Transverse colon (tissue), 4 donors: ENCODE results near the gene DTL. TPM values are rescaled to one million over a fixed set of nuclear protein-coding genes. Genes with fewer than 3 reads are reported as not detected.

ENCODE experiments used
- DNase-seq: peaks from one replicate; pipeline ENCODE4 v3.0.0-alpha.2; 2019
- H3K27ac ChIP-seq, 4 donors: fragments of 200-600 bp; sonication (generic); 2 replicates each; pipeline ENCODE4 v1.5.1; 2016 to 2018; ENCODE audit warnings: inconsistent platforms in 4 of 4
- H3K27me3 ChIP-seq: fragments of 200-600 bp; sonication (generic); 2 replicates; pipeline ENCODE4 v1.5.1; 2017; ENCODE audit warnings: inconsistent platforms
- H3K36me3 ChIP-seq, 4 donors: fragments of 200-600 bp; sonication (generic); 2 replicates each; pipeline ENCODE4 v1.5.1; 2017 to 2019; ENCODE audit warnings: inconsistent platforms in 4 of 4
- H3K4me1 ChIP-seq, 4 donors: fragments of 200-600 bp; sonication (generic); 2 replicates each; pipeline ENCODE4 v1.5.1; 2017 to 2020; ENCODE audit warnings: inconsistent platforms in 4 of 4
- H3K4me3 ChIP-seq, 4 donors: fragments of 200-600 bp; sonication (generic); 1 replicate in 1 of 4; 2 replicates in 3 of 4; pipeline versions ENCODE4 v1.5.1 to v1.6.1; 2017 to 2019; ENCODE audit warnings: inconsistent platforms in 4 of 4
- H3K9me3 ChIP-seq, 2 donors: fragments of 200-600 bp; sonication (generic); 2 replicates each; pipeline ENCODE4 v1.5.1; 2017 to 2019; ENCODE audit warnings: inconsistent platforms in 2 of 2
- EP300 ChIP-seq: sonication (generic); formaldehyde crosslinking; IDR thresholded peaks from one replicate; pipeline ENCODE4 v1.6.1; 2017; ENCODE audit warnings: antibody characterized with exemption, low read depth
- POLR2A ChIP-seq: fragments of 450-650 bp; IDR thresholded peaks from one replicate; pipeline ENCODE4 v1.6.1; 2016; ENCODE audit warnings: antibody characterized with exemption, mild to moderate bottlenecking, moderate library complexity
- POLR2AphosphoS5 ChIP-seq, 3 donors: sonication (generic); formaldehyde crosslinking; IDR thresholded peaks; one replicate each; pipeline ENCODE4 v1.6.1; 2016; ENCODE audit warnings: antibody characterized with exemption in 3 of 3
- WGBS, 2 donors: methylation state at CpG; one replicate each; pipeline ENCODE4 v1.1.5; 2018; ENCODE audit warnings: low coverage in 1 of 2; 5-methylcytosine and 5-hydroxymethylcytosine counted together
- in situ Hi-C, 4 donors: fragments of 200-750 bp; cut with MboI; loops; one replicate each; pipeline versions ENCODE4 v1.15.0 to v1.15.1; 2017; ENCODE audit warnings: low sequenced_read_pairs in 3 of 4, low pct_ligation_motif_present in 1 of 4, low pct_unique_long_range_greater_than_20kb in 1 of 4
- intact Hi-C: fragments of 100-400 bp; cut with DNase I; formaldehyde crosslinking; loops from one replicate; pipeline ENCODE4 v1.15.1; 2023; ENCODE audit warnings: low total_unique reads
- total RNA-seq, 4 donors: library from RNA; depleted of rRNA; stranded (reverse); fragments of >200 nt; gene quantifications; one replicate each; pipeline ENCODE4 v1.1.0, GENCODE V29; 2016
- TF ChIP-seq, protein P1 (sequence below), 5 experiments: fragments of 200-600 bp in 3 of 5; fragments of 450-650 bp in 2 of 5; sonication (generic) in 3 of 5; IDR thresholded peaks; 1 replicate in 2 of 5; 2 replicates in 3 of 5; pipeline ENCODE4 v1.5.1; 2016 to 2017; ENCODE audit warnings: antibody characterized with exemption in 5 of 5, inconsistent platforms in 3 of 5, mild to moderate bottlenecking in 2 of 5, moderate library complexity in 1 of 5

The DTL gene
- total RNA-seq, 4 donors from 2014 or later: 0.16 to 5.0 (median 3.3) TPM; not detected in 1

DNA sequence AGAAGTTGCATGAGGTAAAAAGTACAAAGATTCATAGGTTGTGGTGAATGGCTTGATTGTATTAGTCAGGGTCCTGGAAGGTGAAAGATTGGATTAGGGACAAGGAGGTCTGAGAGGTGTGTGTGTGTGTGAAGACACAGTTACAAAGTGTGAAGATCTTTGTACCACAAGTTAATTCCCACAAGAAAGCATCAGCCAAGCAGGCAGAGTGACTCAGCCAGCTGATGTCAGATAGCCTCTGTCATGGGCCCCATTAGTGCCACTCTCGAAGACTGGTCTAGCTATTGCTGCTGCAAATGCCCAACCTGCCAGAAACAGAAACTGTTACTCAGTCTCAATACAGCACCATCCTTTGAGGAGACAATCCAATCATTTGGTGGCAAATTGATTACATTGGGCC, 96.5 kb downstream of the DTL start:
- DNase-seq: no peak
- WGBS, 2 donors: 88% methylated on average over 1 of the region's 1 CpG; no CpG with 5 or more reads in 1 of the 2 donors
- Histone ChIP-seq H3K4me1 (no peaks in the 10 kb centered on the region), H3K36me3 (no peaks in the 10 kb centered on the region), H3K27ac (no peak overlapping the region), H3K9me3 (no peaks in the 10 kb centered on the region), H3K4me3 (no peak overlapping the region), H3K27me3 (no peaks in the 10 kb centered on the region)
- TF ChIP-seq EP300: no peak
- intact Hi-C loops: no loop called here
- in situ Hi-C loops: no loop called here

DNA sequence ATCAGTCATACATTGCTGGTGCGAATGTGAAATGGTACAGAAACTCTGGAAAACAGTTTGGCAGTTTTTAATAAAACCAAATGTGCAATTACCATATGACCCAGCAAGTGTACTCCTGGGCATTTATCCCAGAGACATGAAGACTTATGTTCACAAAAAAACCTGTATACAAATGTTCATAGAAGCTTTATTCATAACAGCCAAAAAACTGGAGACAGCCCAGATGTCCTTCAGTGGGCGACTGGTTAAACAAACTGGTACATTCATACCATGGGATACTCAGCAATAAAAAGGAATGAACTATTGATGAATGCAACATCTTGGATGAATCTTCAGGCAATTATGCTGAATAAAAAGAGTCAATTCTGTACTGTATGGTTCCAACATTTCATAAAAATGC, 97.8 kb downstream of the DTL start:
- Histone ChIP-seq H3K27me3 (no peaks in the 10 kb centered on the region), H3K27ac (no peak overlapping the region), H3K4me1 (no peaks in the 10 kb centered on the region), H3K4me3 (no peak overlapping the region), H3K9me3 (no peaks in the 10 kb centered on the region), H3K36me3 (no peaks in the 10 kb centered on the region)
- in situ Hi-C loops (no loop called here), intact Hi-C loops (no loop called here)
- WGBS, 2 donors: 81 to 83% methylated on average over 2 of the region's 2 CpGs
- DNase-seq: no peak
- TF ChIP-seq, protein P1, sequence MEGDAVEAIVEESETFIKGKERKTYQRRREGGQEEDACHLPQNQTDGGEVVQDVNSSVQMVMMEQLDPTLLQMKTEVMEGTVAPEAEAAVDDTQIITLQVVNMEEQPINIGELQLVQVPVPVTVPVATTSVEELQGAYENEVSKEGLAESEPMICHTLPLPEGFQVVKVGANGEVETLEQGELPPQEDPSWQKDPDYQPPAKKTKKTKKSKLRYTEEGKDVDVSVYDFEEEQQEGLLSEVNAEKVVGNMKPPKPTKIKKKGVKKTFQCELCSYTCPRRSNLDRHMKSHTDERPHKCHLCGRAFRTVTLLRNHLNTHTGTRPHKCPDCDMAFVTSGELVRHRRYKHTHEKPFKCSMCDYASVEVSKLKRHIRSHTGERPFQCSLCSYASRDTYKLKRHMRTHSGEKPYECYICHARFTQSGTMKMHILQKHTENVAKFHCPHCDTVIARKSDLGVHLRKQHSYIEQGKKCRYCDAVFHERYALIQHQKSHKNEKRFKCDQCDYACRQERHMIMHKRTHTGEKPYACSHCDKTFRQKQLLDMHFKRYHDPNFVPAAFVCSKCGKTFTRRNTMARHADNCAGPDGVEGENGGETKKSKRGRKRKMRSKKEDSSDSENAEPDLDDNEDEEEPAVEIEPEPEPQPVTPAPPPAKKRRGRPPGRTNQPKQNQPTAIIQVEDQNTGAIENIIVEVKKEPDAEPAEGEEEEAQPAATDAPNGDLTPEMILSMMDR (IDR thresholded peaks at IDR 0.05): no peak

DNA sequence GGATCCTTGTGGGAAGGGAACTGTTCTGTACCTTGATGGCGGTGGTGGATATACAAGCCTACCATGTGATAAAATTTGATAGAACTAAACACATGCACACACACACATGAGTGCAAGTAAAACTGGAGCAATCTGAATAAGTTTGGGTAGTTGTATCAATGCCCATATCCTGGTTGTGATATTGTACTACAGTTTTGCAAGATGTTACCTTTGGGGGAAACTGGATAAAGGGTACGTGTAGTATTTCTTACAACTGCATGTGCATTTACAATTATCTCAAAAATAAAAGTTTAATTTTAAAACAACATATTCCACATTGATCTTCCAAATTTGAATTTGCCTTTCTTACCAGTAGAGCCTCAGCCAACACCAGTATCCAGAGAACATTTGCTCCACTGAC, 99.6 kb downstream of the DTL start:
- TF ChIP-seq EP300: no peak
- no peak for TF ChIP-seq POLR2A
- TF ChIP-seq, protein P1 (IDR thresholded peaks at IDR 0.05): no peak
- no peak for TF ChIP-seq POLR2AphosphoS5 (IDR thresholded peaks at IDR 0.05)
- WGBS, 2 donors: 97 to 100% methylated on average over 1 to 2 of the region's 2 CpGs
- intact Hi-C loops (no loop called here), in situ Hi-C loops (no loop called here)
- Histone ChIP-seq H3K36me3 (no peaks in the 10 kb centered on the region), H3K27ac (no peak overlapping the region), H3K4me3 (no peak overlapping the region), H3K27me3 (no peaks in the 10 kb centered on the region), H3K4me1 (no peaks in the 10 kb centered on the region), H3K9me3 (no peaks in the 10 kb centered on the region)
- DNase-seq: no peak

DNA sequence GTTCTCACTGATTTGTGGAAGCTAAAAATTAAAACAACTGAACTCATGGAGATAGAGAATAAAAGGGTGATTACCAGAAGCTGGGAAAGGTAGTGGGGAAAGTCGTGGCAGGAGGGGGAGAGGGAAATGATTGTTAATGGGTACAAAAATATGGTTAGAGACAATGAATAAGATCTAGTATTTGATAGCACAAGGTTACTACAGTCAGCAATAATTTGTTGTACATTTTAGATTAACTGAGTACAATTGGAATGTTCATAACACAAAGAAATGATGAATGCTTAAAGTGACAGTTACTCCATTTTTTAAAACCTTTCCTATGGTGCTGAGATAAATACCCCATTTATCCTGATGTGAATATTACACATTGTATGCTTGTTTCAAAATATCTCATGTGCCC, 102.3 kb downstream of the DTL start:
- in situ Hi-C loops: no loop called here
- Histone ChIP-seq H3K4me3 (no peak overlapping the region), H3K4me1 (peaks cover 0 to 5% (median 0%) of the 10 kb centered on the region in 4 donors), H3K27ac (no peak overlapping the region), H3K27me3 (no peaks in the 10 kb centered on the region), H3K9me3 (no peaks in the 10 kb centered on the region), H3K36me3 (no peaks in the 10 kb centered on the region)
- TF ChIP-seq, protein P1 (IDR thresholded peaks at IDR 0.05): no peak
- no peak for TF ChIP-seq POLR2A
- no peak for TF ChIP-seq POLR2AphosphoS5 (IDR thresholded peaks at IDR 0.05)
- intact Hi-C loops: no loop called here
- WGBS, 2 donors: 93 to 100% methylated on average over 1 of the region's 1 CpG
- DNase-seq: no peak

DNA sequence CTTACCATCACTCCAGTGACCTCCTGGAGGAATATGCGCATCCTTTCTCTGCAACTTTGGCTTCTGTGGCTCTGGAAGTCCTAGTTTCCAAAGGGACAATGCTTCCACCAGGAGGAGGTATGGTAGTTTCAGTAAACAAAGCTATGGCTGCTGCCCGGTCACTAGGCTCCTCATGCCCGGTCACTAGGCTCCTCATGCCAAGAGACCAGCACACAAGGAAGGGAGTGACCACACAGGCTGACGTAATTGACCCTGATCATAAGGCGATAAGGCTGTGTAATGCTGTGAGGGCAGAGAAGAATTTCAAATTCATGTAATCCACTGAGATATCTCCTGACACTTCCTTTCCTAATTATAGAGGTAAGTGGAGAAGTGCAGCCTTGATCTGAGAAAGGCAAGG, 102.9 kb downstream of the DTL start:
- Histone ChIP-seq H3K4me3 (no peak overlapping the region), H3K4me1 (peaks cover 0 to 5% (median 0%) of the 10 kb centered on the region in 4 donors), H3K27me3 (no peaks in the 10 kb centered on the region), H3K36me3 (no peaks in the 10 kb centered on the region), H3K27ac (no peak overlapping the region), H3K9me3 (no peaks in the 10 kb centered on the region)
- intact Hi-C loops (no loop called here), in situ Hi-C loops (no loop called here)
- WGBS, 2 donors: 93 to 100% methylated on average over 2 to 5 of the region's 5 CpGs
- TF ChIP-seq, protein P1 (IDR thresholded peaks at IDR 0.05): no peak
- no peak for TF ChIP-seq POLR2AphosphoS5 (IDR thresholded peaks at IDR 0.05)
- no peak for TF ChIP-seq EP300
- no peak for TF ChIP-seq POLR2A
- no peak for DNase-seq
